Activated CD8-positive, alpha-beta memory T cell treated with anti-CD3 and anti-CD28 coated beads, Interleukin-2, amount 50 U/mL, for 24 hours (primary cell): ENCODE data around the gene KCNT2.
"Not testable (repeated sequence)": the region's sequence is repeated elsewhere in the genome, so short reads cannot be mapped to it uniquely, and the experiment has no call there.

Experiments
- DNase-seq: peaks from one replicate; pipeline ENCODE4 v3.0.0-alpha.2; 2020; ENCODE audit errors: extremely low read depth

The KCNT2 gene

GRCh38 chr1:196590959-196591358 is 17.3 kb downstream of the KCNT2 start:
- no peak for DNase-seq

- DNase-seq: no peak
These were observed 18.1 kb downstream of the KCNT2 start for GRCh38 chr1:196590012-196590708.

- DNase-seq: no peak
These were observed 23.5 kb downstream of the KCNT2 start for GRCh38 chr1:196584696-196585095.

DNA sequence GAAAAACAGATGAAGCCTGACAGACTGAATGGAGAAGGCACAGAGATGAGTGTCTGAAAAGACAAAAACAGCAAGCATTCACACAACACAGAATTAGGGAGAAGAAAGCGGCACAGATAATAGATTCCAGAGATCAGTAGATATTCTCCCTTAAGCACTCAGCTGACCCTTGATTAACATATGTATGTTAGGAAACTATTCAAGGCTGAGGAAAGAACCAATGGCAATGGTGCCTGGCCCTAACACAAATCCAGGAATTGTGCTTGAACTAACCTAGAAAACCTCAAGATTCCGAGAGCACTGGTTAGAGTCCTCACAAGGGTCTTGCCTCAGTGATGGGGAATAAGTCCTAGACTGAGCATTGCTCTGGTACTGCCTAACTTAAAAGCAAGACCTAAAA is 30.9 kb downstream of the KCNT2 start:
- no peak for DNase-seq

GRCh38 chr1:196573226-196573625 is 35.0 kb downstream of the KCNT2 start:
- no peak for DNase-seq

GRCh38 chr1:196567238-196567637 is 41.0 kb downstream of the KCNT2 start:
- no peak for DNase-seq

DNA sequence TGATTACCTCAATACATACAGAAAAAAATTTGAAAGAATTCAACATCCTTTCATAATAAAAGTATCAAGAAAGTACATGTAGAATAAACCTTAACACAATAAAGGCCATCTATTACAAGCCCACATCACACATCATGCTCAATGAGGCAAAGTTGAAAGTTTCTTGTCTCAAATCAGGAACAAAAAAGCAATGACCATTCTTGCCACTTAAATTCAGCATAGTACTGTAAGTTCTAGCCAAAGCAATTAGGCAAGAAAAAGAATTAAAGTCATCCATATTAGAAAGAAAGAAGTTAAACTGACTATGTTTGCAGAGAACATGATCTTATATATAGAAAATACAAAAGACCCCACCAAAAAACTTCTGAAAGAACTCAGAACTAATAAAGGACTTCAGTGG is 44.5 kb downstream of the KCNT2 start:
- no peak for DNase-seq

DNA sequence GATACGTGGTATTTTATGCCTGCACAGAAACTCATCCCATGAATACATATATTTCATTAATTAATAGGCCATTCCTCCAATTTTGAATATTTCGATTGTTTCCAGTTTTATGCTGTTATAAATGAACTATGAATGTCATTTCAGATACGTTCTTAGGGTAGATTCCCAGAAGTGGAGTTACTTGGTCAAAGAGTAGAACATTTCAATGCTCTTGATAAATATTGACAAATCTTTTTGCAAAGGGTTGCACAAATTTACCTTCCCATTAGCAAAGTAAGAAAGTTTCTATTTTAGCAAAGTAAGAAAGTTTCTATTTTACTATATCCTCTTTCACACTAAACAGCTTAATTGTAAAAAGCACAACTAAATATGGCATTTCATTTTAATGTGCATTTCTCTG is 48.9 kb downstream of the KCNT2 start:
- no peak for DNase-seq

GRCh38 chr1:196558411-196558810 is 49.8 kb downstream of the KCNT2 start:
- DNase-seq: no peak

DNA sequence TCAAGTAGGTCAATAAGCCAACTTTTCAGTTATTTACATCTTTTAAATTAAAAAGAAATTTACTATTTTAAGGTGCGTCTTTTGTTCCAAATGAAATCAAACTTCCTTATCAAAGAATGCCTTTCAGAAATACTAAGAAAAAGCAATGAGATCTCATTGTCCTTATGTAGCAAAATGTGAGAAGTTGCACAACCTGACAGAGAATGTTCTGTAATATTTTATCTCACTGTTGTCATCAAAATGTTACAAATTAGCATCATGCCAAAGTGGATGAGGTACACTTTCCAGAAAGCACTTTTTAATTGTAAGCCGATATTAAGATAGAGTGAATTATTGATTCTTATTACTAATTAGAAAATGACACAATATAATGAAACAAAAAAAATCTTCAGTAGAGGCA is 50.4 kb downstream of the KCNT2 start:
- DNase-seq: no peak

DNA sequence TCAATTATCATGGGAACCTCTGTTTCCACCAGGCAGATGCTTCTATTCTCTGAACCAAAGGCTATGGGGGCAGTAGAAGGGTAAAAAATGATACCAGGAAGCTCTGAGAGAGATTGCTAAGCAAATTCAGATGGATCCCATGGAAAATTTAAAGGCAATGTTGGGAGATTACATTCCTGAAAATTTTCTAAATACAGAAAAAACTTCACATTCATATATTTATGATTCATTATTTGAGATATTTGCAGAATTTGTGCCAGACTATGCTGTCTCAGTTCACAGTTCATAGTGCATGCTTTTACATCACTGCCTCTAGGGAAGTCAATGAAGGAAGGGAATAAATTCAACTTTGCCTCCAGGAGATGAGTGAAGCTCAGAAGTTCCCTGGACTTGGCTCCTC is 57.5 kb downstream of the KCNT2 start:
- DNase-seq: no peak

GRCh38 chr1:196546272-196547111 is 61.7 kb downstream of the KCNT2 start:
- DNase-seq: no peak

GRCh38 chr1:196545222-196545621 is 63.0 kb downstream of the KCNT2 start:
- no peak for DNase-seq

GRCh38 chr1:196544617-196545016 is 63.6 kb downstream of the KCNT2 start:
- no peak for DNase-seq

DNA sequence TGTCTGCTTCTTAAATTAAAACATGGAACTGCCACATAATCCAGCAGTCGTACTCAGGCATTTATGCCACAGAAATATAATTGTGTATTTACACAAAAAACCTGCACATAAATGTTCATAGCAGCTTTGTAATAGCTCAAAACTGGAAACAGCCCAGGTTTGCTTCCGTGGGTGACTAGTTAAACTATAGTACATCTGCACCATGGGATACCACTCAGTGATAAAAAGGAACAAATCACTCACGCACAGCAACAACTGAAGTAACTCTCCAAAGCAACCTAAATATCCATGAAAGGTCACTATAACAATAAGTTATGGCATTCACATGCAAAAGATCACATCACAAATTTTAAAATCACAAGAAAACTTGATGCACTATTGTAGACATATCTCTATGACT is 64.4 kb downstream of the KCNT2 start:
- no peak for DNase-seq

DNA sequence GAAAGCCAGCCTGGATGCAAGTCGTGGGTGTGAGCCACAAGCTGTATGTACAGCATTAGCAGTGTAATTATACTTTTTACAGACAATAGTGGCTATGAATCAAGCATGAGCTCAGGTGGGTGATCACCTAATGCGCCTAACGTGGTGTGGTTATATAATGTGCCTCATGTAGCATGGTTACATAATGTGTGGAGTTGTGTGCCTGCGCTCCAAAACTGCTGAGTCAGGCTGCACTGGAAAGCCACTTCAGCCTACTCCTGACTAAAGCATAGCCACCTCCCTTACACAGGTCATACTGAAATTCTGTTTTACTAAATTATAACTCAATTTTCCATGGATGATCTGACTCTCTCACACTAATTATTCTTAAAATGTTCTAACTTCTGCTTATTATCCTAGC is 69.8 kb downstream of the KCNT2 start:
- no peak for DNase-seq

DNA sequence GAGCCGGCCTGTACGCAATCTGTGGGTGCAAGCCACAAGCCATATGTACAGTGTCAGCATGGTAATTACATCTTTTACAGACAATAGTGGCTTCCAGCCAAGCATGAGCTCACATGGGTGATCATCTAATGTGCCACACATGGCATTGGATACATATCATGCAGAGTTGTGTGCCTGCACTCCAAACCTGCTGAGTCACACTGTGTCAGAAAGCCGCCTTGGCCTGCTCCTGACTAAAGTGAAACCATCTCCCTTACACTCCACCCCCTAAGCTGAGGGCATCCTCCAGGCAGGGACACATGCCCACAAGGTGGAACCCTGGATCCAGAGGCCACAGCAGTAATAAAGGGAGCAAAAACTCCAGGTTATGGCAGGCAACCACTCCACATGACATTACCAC is 72.5 kb downstream of the KCNT2 start:
- no peak for DNase-seq

DNA sequence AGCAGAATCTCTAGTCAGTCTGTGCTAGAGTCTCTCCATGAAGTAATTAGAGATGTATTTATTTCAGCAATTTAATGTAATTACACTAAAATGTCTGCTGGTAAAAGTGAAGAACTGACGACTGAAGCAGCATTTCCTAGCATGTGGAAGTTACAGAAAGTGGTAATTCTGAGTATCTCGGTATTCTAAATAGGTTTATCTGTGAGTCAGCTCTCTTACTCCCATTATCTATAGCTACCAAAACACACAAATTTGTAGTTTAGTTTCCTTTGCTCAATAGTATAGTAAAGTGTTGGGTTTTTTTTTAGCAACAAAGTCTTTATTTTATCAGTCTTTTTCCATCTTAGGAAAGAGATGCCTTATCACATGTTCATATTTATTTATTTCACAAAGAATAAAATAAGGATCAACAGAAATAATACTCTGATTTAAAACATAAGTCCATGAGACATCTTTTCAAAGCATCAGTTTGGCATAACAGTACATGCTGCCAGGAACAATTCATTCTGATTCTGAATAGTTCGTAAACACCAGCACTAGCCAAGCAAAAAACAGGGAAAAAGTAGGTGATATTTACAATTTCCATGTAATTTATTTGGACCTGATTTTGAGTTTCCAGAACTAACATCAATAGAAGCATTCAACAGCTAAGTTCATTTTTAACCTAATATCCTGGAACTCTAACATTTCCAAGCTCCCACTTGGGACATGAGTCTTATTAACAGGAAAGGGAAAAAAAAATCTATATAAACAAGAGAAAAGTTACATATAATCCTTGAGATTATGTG is 76.3 kb downstream of the KCNT2 start:
- DNase-seq: no peak

DNA sequence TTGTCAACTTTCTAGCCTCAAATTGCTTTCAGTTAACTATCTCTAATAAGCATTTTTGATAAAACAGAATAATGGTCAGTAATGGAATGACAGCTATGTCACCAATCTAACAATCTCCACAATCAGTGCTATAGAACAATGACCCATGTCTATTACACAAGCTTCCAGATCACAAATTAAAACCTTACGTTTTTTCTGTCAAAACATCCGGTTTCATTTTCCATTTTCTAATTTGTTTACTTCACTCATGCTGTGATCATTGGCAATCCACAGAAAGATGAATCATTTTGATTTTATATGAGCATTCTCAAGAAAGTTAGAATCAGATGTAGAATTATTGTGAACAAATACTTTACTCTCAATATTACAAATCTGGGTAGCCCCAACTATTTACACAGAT is 80.3 kb downstream of the KCNT2 start:
- no peak for DNase-seq

DNA sequence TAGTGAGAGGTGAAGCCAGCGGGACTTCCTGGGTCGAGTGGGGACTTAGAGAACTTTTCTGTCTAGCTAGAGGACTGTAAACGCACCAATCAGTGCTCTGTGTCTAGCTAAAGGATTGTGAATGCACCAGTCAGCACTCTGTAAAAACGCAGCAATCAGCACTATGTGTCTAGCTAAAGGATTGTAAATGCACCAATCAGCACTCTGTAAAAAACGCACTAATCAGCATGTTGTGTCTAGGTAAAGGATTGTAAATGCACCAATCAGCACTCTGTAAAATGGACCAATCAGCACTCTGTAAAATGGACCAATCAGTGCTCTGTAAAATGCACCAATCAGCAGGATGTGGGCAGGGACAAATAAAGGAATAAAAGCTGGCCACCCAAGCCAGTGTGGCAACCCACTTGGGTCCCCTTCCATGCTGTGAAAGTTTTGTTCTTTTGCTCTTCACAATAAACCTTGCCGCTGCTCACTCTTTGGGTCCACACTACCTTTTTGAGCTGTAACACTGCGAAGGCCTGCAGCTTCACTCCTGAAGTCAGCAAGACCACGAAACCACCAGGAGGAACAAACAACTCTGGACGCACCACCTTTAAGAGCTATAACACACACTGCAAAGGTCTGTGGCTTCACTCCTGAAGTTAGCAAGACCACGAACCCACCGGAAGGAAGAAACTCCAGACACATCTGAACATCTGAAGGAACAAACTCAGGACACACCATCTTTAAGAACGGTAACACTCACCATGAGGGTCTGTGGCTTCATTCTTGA is 85.5 kb downstream of the KCNT2 start:
- not testable (repeated sequence) for DNase-seq

DNA sequence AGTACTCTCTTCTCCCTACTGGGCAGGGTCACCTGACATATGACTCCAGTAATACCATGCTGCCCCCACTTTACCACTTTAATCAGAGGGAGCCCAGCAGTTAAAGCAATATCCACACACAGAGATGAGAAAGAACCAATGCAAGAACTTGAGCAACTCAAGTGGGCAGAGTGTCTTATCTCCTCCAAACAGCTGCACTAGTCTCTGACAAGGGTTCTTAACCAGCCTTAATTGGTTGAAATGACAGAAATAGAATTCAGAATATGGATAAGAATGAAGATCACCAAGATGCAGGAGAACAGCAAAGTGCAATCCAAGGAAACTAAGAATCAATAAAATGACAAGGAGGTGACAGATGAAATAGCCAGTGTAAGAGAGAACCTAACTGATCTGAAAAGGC is 91.0 kb downstream of the KCNT2 start:
- DNase-seq: no peak

GRCh38 chr1:196516373-196516772 is 91.9 kb downstream of the KCNT2 start:
- no peak for DNase-seq
